Gastrocnemius medialis (tissue), 4 donors: ENCODE results near the gene CHKA.

Source experiments
- CTCF ChIP-seq, 5 experiments: fragments of 450-650 bp in 3 of 5; fragments of 200-600 bp in 2 of 5; sonication (generic) in 2 of 5; IDR thresholded peaks in 4 of 5; conservative IDR thresholded peaks in 1 of 5; 1 replicate in 4 of 5; 2 replicates in 1 of 5; pipeline ENCODE4 v1.5.1; 2016 to 2019; ENCODE audit warnings: antibody characterized with exemption in 5 of 5, mild to moderate bottlenecking in 3 of 5, moderate library complexity in 3 of 5
- POLR2A ChIP-seq, 2 donors: fragments of 450-650 bp; IDR thresholded peaks; one replicate each; pipeline ENCODE4 v1.6.1; 2017; ENCODE audit warnings: antibody characterized with exemption in 2 of 2, mild to moderate bottlenecking in 2 of 2, moderate library complexity in 2 of 2

- TF ChIP-seq CTCF (IDR thresholded peaks at IDR 0.05 in 4 of 5, conservative IDR thresholded peaks at IDR 0.05 in 1 of 5), result no peak
- TF ChIP-seq POLR2A (IDR thresholded peaks at IDR 0.05), result no peak
Measured at GRCh38 chr11:68074584-68075352, 46.4 kb downstream of the CHKA start.
